Measurements from ENCODE around the gene ARFGEF3. TPM values are rescaled to one million over a fixed set of nuclear protein-coding genes. Genes with fewer than 3 reads are reported as not detected.
"Not testable (repeated sequence)": the region's sequence is repeated elsewhere in the genome, so short reads cannot be mapped to it uniquely, and the experiment has no call there.

The ARFGEF3 gene
- total RNA-seq, 2 donors from 2014 or later, result 1.7 to 3.7 TPM

- no peak for TF ChIP-seq CTCF (IDR thresholded peaks at IDR 0.05)
- H3K4me1 ChIP-seq, result no peaks in the 10 kb centered on the region
- DNase-seq (ENCODE audit: low spot score), result no peak
- H3K36me3 ChIP-seq, result no peaks in the 10 kb centered on the region
- H3K4me3 ChIP-seq, result no peak overlapping the region
- H3K27ac ChIP-seq, result no peak overlapping the region
- no peaks in the 10 kb centered on the region for H3K9me3 ChIP-seq
- no peaks in the 10 kb centered on the region for H3K27me3 ChIP-seq
Measured at GRCh38 chr6:138117376-138117914, 44.3 kb upstream of the ARFGEF3 start.

DNA sequence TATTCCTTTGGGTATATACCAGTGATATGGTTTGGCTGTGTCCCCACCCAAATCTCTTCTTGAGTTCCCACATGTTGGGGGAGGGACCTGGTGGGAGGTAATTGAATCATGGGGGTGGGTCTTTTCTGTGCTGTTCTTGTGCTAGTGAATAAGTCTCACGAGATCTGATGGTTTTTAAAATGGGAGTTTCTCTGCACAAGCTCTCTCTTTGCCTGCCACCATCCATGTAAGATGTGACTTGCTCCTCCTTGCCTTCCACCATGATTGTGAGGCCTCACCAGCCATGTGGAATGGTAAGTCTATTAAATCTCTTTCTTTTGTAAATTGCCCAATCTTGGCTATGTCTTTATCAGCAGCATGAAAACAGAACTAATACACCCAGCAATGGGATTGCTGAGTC is 42.5 kb upstream of the ARFGEF3 start:
- not testable (repeated sequence) for H3K4me3 ChIP-seq; H3K36me3 ChIP-seq; H3K9me3 ChIP-seq; H3K27me3 ChIP-seq; H3K27ac ChIP-seq; DNase-seq (ENCODE audit: low spot score); H3K4me1 ChIP-seq

GRCh38 chr6:138119976-138120375 is 41.8 kb upstream of the ARFGEF3 start:
- H3K4me1 ChIP-seq, result no peaks in the 10 kb centered on the region
- TF ChIP-seq CTCF (IDR thresholded peaks at IDR 0.05), result no peak
- no peaks in the 10 kb centered on the region for H3K27me3 ChIP-seq
- no peak overlapping the region for H3K4me3 ChIP-seq
- H3K27ac ChIP-seq, result no peak overlapping the region
- no peak for DNase-seq (ENCODE audit: low spot score)
- no peaks in the 10 kb centered on the region for H3K36me3 ChIP-seq
- H3K9me3 ChIP-seq, result no peaks in the 10 kb centered on the region

- DNase-seq (ENCODE audit: low spot score), result no peak
- Histone ChIP-seq H3K9me3 (no peaks in the 10 kb centered on the region), H3K27ac (no peak overlapping the region), H3K36me3 (no peaks in the 10 kb centered on the region), H3K4me3 (no peak overlapping the region), H3K4me1 (no peaks in the 10 kb centered on the region), H3K27me3 (no peaks in the 10 kb centered on the region)
- no peak for TF ChIP-seq CTCF (IDR thresholded peaks at IDR 0.05)
Measured at GRCh38 chr6:138124096-138124495, 37.6 kb upstream of the ARFGEF3 start.

- Histone ChIP-seq H3K27me3 (no peaks in the 10 kb centered on the region), H3K9me3 (no peaks in the 10 kb centered on the region), H3K27ac (no peak overlapping the region), H3K4me1 (no peaks in the 10 kb centered on the region), H3K36me3 (no peaks in the 10 kb centered on the region), H3K4me3 (no peak overlapping the region)
- TF ChIP-seq CTCF (IDR thresholded peaks at IDR 0.05), result no peak
- DNase-seq (ENCODE audit: low spot score), result no peak
Measured at GRCh38 chr6:138128096-138128495, 33.6 kb upstream of the ARFGEF3 start.

GRCh38 chr6:138129190-138129589 is 32.5 kb upstream of the ARFGEF3 start:
- DNase-seq (ENCODE audit: low spot score), result no peak
- no peak for TF ChIP-seq CTCF (IDR thresholded peaks at IDR 0.05)
- no peaks in the 10 kb centered on the region for H3K27me3 ChIP-seq
- H3K4me3 ChIP-seq, result no peak overlapping the region
- H3K27ac ChIP-seq, result no peak overlapping the region
- no peaks in the 10 kb centered on the region for H3K36me3 ChIP-seq
- H3K9me3 ChIP-seq, result no peaks in the 10 kb centered on the region
- no peaks in the 10 kb centered on the region for H3K4me1 ChIP-seq

All from right atrium auricular region (tissue), 2 donors.